HG02571 (cell line): ENCODE measurements around the gene SPRY4.
"Not testable (repeated sequence)": the region's sequence is repeated elsewhere in the genome, so short reads cannot be mapped to it uniquely, and the experiment has no call there.

Source experiments
- ATAC-seq: cut with Tn5 transposase; IDR thresholded peaks from one replicate; pipeline ENCODE4 v1.9.1; 2021; ENCODE audit warnings: mild to moderate bottlenecking, moderate library complexity; ENCODE audit not compliant: unreplicated experiment

The SPRY4 gene

DNA sequence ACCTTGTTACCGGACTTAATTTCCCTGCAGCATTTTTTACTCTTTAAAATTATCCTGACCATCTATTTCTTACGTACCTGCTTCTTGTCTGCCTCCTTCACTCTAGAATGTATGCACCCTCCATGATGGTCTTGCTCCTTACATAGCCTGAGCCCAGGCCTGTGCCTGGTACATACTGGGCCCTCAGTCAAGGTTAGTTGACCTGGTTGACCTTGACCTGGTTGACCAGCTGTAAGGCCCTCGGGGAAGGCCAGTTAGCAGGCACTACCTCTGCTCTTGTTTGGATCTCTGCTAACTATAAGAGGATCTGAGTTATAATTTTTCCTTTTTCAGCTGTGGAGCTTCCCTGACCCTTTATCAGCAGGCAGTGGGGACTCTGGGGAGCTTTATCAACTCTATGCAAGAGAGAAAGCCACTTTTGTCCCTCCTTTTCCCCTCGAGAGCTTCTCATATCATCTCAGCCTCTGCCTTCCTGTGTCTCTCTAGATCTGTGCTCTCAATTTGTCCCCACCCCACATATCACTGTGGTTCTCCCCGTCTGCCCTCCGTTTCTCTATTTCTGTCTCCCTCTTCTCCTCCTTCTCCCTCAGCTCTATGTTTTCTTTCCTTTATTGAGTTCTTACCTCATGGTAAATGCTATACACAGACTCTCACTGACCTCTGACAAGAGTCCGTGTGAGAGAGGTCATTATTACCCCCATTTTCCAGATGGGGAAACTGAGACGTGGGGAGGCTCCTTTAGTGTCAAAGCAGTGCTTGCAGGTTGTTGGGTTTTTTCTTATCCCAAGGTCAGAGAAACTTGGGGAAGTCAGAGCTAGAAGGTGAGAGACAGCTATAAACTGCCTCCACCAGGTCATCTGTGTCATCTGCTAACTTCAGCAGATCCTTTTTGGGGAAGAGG is 28.6 kb downstream of the SPRY4 start:
- ATAC-seq = no peak

DNA sequence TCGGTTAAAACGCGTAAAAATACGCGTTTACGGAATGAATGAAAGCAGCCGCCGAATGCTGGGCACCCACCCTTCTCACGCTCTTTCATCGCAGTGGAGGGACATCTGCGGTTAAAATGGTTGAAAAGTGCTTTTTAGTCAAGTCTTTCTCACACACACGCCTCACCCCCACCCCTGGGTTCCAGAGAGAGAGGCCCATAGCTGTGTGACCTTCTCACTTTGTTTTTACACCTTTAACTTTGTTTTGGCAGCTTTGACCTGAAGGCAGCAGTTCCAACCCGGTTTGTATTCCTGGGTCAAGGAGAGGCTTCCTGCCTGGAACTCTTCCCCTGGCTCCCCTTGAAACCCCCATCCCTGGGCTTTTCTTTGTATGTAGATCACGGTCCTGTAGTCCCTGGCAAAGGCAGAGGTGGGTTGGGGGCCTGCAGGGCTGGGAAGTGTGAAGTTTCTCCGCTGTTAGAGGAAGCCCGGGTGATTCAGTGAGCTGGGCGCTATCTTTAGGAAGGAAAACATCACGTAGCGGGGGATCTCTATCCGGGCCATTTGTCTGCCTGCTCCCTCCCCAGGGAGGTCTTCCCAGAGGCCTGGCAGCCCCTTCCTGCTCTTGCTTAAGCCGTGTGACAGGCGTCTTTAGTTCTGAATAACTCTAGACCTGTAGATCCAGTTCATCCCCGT is 29.6 kb downstream of the SPRY4 start:
- ATAC-seq = no peak

- ATAC-seq = no peak
Measured at GRCh38 chr5:142293486-142293885, 31.3 kb downstream of the SPRY4 start.

- ATAC-seq = no peak
Measured at GRCh38 chr5:142292808-142293207, 32.0 kb downstream of the SPRY4 start.

DNA sequence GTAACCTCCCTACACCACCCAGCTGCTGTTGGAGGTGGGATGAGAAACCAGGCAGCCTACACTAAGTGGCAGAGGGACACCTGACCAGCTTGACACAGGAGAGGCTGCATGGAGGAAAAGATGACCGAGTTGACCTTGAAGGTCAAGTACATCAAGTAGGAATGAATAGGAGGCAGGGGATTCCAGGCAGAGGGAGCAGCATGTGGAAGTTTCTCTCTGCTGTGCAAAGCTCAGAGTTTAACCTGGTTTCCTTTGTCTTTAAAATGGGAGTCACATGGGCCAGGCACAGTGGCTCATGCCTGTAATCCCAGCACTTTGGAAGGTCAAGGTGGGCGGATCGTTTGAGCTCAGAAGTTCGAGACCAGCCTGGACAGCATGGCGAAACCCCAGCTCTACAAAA is 32.6 kb downstream of the SPRY4 start:
- ATAC-seq = no peak

GRCh38 chr5:142290577-142291299 is 34.1 kb downstream of the SPRY4 start:
- ATAC-seq = no peak

DNA sequence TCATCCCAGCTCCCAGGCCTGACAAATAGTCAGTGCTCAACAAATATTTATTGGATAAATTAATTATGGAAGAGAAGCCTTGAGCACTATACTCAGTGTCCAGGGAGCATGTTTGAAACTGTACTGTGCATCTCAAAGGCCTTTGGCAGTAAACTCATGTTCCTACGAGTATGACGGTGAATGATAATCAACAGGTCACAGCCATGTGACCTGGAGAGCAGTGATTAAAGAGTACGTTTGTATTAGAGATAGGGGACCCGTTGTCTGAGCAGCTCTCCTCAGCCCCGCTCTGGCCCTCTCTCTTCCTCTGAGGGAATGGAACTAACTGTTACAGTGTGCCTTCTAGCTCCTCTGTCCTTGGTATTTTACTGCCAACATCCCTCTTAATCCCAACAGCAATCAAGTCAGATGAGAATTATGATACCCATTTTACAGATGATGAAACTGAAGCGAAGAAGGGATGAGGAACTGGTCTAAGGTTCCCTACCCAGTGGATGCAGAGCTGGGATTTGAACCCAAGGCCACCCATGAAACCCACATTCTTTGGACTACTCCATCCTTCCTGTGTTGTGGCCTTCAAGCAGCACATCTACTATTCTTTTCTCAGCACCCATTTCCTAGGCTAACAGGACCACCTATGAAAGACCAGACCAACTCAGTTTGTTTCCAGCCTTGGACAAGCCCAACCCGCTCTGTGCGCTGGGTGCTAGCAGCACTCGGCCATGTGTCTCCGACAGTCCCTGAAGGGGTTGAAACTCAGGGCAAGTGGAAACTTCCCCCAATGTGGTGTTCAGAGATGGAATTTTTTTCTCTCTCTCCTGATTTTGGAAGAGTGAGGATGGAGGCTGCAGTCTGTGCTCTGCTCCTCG is 34.9 kb downstream of the SPRY4 start:
- ATAC-seq = no peak

DNA sequence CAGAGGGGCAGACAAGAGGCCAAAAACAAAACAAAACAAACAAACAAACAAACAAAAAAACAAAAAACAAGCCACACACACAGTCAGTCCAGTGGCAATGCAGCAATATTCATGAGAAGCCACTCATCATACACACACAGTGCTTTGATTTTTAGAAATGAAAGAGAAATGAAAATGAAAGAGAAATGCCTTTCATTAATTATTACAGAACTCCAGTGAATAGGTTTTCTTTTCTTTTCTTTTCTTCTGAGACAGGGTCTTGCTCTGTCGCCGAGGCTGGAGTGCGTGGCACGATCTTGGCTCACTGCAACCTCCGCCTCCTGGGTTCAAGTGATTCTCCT is 36.9 kb downstream of the SPRY4 start:
- no peak for ATAC-seq

DNA sequence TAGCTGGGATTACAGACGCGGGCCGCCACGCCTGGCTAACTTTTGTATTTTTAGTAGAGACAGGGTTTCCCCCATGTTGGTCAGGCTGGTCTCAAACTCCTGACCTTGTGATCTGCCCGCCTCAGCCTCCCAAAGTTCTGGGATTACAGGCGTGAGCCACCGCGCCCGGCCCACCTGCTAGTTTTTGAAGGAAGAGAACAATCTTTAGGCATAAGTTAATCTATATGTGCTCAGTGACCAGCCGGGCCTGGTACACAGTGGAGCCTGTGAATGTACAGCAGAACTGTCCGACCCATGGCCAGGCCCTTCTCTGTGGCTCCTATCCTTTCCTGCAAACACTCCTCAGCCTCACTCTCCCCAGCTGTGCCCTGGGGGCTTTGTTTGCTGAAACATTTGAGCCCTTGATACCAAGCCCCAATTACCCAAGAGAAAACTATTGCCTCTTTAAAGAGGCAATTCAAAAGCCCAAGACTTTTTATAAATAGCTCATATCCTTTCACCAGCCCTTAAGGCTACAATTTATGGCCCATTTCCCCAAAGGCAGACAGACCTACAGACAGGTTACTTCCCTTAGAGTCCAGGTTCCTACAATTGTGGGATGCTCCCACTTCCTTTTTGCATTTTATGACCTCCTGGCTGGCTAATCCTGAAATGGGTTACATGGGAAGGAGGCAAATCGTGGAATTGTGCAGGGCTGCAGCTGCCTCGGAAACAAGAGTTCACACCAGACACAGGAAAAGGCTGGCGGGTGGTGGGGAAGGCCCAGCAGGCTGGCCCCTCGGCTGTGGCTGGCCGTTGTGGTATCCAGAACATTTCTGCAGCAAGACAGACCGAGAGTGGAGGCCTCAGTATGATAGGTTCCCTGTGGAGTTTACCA is 37.5 kb downstream of the SPRY4 start:
- ATAC-seq = no peak

GRCh38 chr5:142286111-142286510 is 38.7 kb downstream of the SPRY4 start:
- no peak for ATAC-seq

DNA sequence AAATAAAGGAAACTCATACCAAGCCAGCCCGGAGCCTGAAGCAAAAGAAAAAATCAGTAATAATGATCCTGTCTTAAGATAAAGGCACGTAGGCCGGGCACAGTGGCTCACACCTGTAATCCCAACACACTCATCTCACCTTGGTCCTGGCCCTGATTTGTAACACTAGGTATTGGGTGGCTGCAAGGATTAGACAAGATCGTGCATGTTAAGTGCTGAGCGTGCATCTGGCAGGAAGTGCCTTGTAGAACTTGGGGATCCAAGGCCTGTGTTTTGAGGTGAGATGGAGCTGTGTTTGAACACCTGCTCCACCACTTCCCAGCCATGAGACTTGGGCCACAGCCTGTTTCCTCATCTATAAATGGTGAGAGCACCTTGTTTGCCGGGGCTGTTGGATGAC is 41.5 kb downstream of the SPRY4 start:
- no peak for ATAC-seq

DNA sequence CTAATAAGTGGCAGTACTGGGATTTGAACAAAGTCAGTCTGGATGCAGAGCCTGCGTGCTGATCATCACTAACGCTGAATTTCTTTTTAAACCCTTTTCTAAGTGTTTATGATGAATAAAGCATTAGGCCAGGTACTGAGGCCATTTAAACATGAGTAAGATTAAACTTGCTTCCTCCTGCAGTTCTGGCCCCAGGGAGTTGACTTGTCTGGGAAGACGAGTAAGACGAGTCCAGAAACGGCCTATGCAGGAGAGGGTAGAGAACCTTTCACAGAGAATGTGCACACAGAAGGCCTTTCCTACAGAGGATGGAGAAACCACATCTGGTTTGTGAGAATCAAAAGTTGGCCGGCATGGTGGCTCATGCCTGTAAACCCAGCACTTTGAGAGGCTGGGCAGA is 42.9 kb downstream of the SPRY4 start:
- no peak for ATAC-seq

DNA sequence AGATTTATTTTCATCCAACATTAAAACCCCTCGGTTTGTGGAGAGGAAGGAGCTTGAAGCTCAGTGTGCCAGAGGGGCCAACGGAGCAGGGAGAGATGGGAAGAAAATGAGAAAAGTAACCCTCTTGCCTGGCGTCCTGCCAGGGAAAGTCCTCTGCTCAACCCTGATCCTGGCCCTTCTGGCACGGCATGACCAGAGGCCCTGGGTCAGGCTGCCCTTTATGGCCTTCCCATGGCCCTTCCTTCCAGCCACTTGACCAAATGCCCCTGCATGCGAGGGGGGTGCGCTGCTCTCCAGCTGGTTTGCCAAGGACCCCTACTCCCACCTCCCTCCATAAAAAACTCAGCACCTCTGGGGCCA is 43.8 kb downstream of the SPRY4 start:
- no peak for ATAC-seq

DNA sequence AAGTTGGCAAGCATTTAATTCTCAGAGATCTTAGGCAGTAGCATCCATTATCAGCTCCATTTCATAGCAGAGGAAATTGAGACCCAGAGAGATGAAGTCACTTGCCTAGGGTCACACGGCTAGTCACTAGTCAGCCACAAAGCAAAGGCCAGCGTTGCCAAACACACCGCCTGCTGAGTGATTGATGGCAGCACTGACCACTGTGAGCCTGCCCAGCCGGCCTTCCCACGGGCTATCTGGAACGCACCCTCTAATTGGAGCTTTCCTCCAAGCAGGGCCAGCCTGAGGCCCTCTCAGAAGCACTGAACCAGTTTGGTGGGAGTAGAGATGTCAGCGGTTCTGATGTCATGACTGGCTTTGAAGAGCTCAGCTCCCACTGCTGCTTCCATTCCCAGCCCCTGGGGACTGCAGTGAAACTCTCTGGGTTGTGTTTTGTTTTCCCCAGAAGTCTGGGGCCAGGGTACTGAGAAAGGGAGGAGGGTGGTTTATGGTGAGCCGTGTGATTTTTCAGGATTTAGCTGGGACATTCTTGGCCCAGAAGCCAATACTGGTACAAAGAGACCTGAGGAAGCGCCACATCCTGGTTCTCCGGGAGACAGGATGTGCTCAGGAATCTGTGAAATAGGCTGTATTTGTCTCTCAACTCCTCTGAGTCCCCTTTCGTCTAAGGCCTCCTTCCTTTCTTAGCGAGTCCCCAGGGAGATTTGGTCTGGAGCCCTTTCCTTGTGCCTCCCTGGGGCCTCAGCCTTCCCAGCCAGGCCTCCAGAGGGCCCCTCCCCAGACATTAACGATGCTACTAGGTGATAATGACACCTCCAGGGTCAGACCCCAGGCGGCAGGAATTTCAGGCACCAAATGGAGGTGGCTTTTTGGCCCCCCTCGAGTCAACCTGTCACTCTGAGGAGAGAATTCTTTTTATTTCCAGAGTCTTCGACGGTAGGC is 44.5 kb downstream of the SPRY4 start:
- no peak for ATAC-seq

DNA sequence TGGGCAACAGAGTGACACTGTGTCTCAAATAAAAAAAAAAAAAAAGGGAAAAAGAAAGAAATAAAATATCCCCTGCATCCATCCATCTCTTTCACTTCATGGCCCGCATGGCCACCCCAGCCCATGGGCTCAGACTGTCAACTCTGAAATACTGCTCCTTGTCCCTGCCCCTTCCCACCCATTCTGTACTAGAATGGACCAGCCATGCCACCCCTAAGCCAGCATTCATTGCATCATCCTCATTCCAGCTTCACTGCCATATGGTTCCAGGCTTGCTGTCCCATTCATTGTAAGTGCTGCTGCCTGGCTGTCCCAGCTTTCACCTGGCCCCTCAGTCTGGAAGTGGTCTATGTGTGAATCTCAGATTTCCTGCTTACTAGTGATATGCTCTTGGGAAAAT is 46.2 kb downstream of the SPRY4 start:
- no peak for ATAC-seq

DNA sequence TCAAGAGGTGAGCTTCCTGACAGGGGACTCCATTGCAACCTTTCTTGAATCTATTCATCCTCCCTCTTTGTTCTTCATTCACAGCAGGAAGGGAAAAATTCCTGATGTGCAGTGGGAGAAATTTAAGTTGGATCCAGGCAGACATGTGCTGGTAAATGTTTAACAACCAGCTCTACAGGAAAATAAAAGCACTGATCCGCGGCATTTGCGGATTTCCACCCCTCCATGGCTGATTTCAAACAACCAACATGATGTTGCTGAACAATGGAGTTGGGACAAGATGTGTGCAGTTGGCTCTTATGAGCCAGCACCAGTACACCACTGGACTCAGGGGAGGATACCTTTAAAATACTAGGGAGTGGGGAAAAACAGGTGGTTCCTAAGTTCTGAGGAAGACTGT is 47.0 kb downstream of the SPRY4 start:
- ATAC-seq = no peak

DNA sequence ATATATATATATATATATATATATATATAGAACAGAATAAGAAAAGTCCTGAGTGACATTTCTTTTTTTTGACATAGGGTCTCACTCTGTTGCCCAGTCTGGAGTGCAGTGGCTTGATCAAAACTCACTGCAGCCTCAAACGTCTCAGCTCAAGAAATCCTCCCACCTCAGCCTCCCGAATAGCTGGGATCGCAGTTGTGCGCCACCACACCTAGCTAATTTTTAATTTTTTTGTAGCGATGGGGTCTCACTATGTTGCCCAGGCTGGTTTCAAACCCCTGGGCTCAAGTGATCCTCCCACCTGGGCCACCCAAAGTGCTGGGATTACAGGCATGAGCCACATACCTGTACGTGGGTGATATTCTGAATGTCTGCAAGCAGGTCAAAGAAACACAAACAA is 48.3 kb downstream of the SPRY4 start:
- ATAC-seq = no peak

- ATAC-seq = no peak
Measured at GRCh38 chr5:142275496-142275895, 49.3 kb downstream of the SPRY4 start.

- ATAC-seq = not testable (repeated sequence)
Measured at GRCh38 chr5:142272596-142272995, 52.2 kb downstream of the SPRY4 start.
